Activated B cell treated with CpG ODN at 0.5 μM for 24 hours (primary cell): ENCODE measurements around the gene MON2. TPM values are rescaled to one million over a fixed set of nuclear protein-coding genes. Genes with fewer than 3 reads are reported as not detected.

Source experiments
- ATAC-seq: fragments of 200-7000 bp; cut with Tn5 transposase; one replicate; pipeline ENCODE4 v1.10.0; 2021; ENCODE audit warnings: low read depth, mild to moderate bottlenecking, moderate library complexity
- CTCF ChIA-PET: fragments of 350-600 bp; sonication (Branson Sonifier 250); formaldehyde crosslinking; loops from one replicate; lab custom pipeline; 2021; ENCODE audit warnings: antibody characterized with exemption; lab: Charles Lee
- POLR2A ChIA-PET: fragments of 350-600 bp; sonication (Branson Sonifier 250); formaldehyde crosslinking; loops from one replicate; lab custom pipeline; 2021; ENCODE audit warnings: antibody characterized with exemption; lab: Charles Lee
- DNase-seq: peaks from one replicate; pipeline ENCODE4 v3.0.0; 2022
- H3K27ac Mint-ChIP-seq: one replicate; pipeline ENCODE4 v1.8.0; 2020; ENCODE audit warnings: mixed read lengths
- H3K27me3 Mint-ChIP-seq: one replicate; pipeline ENCODE4 v1.8.0; 2021; ENCODE audit warnings: mixed read lengths
- H3K36me3 Mint-ChIP-seq: one replicate; pipeline ENCODE4 v1.8.0; 2021; ENCODE audit warnings: low read depth, mixed read lengths
- H3K4me1 Mint-ChIP-seq: one replicate; pipeline ENCODE4 v1.8.0; 2021; ENCODE audit warnings: mixed read lengths
- H3K4me3 Mint-ChIP-seq: one replicate; pipeline ENCODE4 v1.8.0; 2020; ENCODE audit warnings: mild to moderate bottlenecking, mixed read lengths
- H3K9me3 Mint-ChIP-seq: one replicate; pipeline ENCODE4 v1.8.0; 2020; ENCODE audit warnings: mixed read lengths
- intact Hi-C: fragments of 100-400 bp; cut with micrococcal nuclease; formaldehyde crosslinking; loops from one replicate; pipeline ENCODE4 v1.15.1; 2024
- total RNA-seq: library from RNA; stranded (reverse); gene quantifications from 2 replicates; pipeline ENCODE4 v1.2.3, GENCODE V29; 2022
- TF ChIP-seq, protein P1 (sequence below): fragments of 200-600 bp; IDR thresholded peaks from one replicate; pipeline ENCODE4 v1.8.0; 2022; ENCODE audit warnings: antibody characterized with exemption, mild to moderate bottlenecking

Gene MON2
- total RNA-seq, 1 donor from 2014 or later, result 69.9 TPM

- intact Hi-C loops, result loop anchor here (1.0 to 5.0 kb wide), 5 partner anchors 28 to 1941 kb away; partner anchors contain the start of genes KICS2 and USP15
- peak; percentile 32 for ATAC-seq
- peak; percentile 21 for DNase-seq
- Mint-ChIP-seq H3K27me3 (no peaks in the 10 kb centered on the region), H3K9me3 (peaks cover 8% of the 10 kb centered on the region), H3K27ac (peak overlapping the region; percentile 84), H3K4me3 (peak overlapping the region; percentile 84), H3K4me1 (peaks cover 28% of the 10 kb centered on the region), H3K36me3 (peaks cover 10% of the 10 kb centered on the region)
- ChIA-PET POLR2A (interaction anchor here (1.2 to 4.8 kb wide), 4 partner anchors 137 to 206 kb away, joined by 3 to 52 read pairs (median 9); partner anchors contain the start of gene USP15), CTCF (interaction anchor here (1.2 to 1.5 kb wide), 3 partner anchors 28 to 347 kb away, joined by 3 to 4 read pairs (median 4); no protein-coding TSS in a partner anchor)
- TF ChIP-seq, protein P1, sequence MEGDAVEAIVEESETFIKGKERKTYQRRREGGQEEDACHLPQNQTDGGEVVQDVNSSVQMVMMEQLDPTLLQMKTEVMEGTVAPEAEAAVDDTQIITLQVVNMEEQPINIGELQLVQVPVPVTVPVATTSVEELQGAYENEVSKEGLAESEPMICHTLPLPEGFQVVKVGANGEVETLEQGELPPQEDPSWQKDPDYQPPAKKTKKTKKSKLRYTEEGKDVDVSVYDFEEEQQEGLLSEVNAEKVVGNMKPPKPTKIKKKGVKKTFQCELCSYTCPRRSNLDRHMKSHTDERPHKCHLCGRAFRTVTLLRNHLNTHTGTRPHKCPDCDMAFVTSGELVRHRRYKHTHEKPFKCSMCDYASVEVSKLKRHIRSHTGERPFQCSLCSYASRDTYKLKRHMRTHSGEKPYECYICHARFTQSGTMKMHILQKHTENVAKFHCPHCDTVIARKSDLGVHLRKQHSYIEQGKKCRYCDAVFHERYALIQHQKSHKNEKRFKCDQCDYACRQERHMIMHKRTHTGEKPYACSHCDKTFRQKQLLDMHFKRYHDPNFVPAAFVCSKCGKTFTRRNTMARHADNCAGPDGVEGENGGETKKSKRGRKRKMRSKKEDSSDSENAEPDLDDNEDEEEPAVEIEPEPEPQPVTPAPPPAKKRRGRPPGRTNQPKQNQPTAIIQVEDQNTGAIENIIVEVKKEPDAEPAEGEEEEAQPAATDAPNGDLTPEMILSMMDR, result no peak
These were observed 520 bp upstream of the MON2 start for GRCh38 chr12:62466018-62466593.

DNA sequence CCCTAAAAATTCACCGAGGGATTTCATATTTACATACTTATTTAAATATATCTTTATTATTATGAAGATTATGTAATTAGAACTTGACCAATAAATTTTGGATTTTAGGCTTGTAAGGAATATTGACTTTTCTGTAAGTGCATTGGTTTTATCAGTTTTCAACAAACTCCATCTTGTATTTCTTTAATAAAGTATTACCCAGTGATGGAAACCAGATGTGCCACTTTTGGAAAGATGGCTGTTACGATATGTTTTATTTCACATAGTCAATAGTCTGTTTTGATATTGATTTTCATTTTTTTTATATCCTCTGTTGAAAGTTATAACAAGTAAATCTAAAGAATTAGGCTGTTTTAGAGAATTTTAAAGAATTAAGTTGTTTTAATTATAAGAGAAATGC, 1.8 kb downstream of the MON2 start:
- intact Hi-C loops, result loop anchor here (5.0 kb wide), 2 partner anchors 1754 to 1939 kb away; partner anchors contain the start of gene KICS2
- Mint-ChIP-seq H3K27me3 (no peaks in the 10 kb centered on the region), H3K4me1 (peaks cover 35% of the 10 kb centered on the region), H3K27ac (no peak overlapping the region), H3K4me3 (peak overlapping the region; percentile 84), H3K9me3 (peaks cover 4% of the 10 kb centered on the region), H3K36me3 (peaks cover 16% of the 10 kb centered on the region)
- TF ChIP-seq, protein P1, result no peak
- DNase-seq (no peak), ATAC-seq (no peak)
- ChIA-PET POLR2A (interaction anchor here (4.8 kb wide), 1 partner anchor 134 kb away, joined by 52 read pairs; no protein-coding TSS in a partner anchor), CTCF (no interaction called here)

DNA sequence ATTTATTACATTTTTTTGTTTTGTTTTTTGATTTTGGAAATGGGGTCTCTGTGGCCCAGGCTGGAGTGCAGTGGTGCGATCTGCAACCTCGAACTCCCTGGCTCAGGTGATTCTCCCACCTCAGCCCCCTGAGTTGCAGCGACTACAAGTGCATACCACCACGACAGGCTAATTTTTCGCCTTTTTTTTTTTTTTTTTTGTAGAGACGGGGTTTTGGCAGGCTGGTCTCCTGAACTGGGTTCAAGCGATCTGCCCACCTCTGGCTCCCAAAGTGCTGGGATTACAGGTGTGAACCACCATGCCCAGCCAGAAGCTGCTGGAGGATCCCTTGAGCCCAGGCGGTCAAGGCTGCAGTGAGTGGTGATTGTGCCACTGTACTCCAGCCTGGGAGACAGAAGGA, 2.3 kb downstream of the MON2 start:
- ATAC-seq, result no peak
- POLR2A ChIA-PET, result interaction anchor here (4.8 kb wide), 1 partner anchor 134 kb away, joined by 52 read pairs; no protein-coding TSS in a partner anchor
- no peaks in the 10 kb centered on the region for H3K27me3 Mint-ChIP-seq
- CTCF ChIA-PET, result interaction anchor here (1.2 kb wide), 1 partner anchor 32 kb away, joined by 3 read pairs; no protein-coding TSS in a partner anchor
- intact Hi-C loops, result loop anchor here (5.0 kb wide), 2 partner anchors 1753 to 1938 kb away; partner anchors contain the start of gene KICS2
- TF ChIP-seq, protein P1, result no peak
- H3K36me3 Mint-ChIP-seq, result peaks cover 18% of the 10 kb centered on the region
- H3K4me1 Mint-ChIP-seq, result peaks cover 36% of the 10 kb centered on the region
- H3K9me3 Mint-ChIP-seq, result no peaks in the 10 kb centered on the region
- no peak overlapping the region for H3K4me3 Mint-ChIP-seq
- DNase-seq, result no peak
- H3K27ac Mint-ChIP-seq, result no peak overlapping the region

DNA sequence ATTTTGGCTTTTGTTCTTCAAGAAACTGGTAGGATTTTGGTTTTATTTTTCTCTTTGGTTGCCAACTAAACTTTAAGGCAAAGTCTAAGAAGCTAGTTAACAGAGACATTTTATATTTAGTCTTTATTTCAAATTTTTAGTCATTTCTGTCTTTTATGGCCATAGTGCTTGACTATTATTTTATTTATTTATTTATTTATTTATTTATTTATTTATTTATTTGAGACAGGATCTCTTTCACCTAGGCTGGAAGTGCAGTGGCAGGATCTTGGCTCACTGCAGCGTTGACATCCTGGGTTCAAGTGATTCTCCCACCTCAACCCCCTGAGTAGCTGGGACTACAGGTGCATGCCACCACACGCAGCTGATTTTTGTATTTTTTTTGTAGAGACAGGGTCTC, 3.1 kb downstream of the MON2 start:
- ChIA-PET CTCF (interaction anchor here (1.2 kb wide), 1 partner anchor 33 kb away, joined by 3 read pairs; no protein-coding TSS in a partner anchor), POLR2A (no interaction called here)
- TF ChIP-seq, protein P1, result no peak
- intact Hi-C loops, result loop anchor here (5.0 kb wide), 2 partner anchors 1753 to 1938 kb away; partner anchors contain the start of gene KICS2
- no peak overlapping the region for H3K4me3 Mint-ChIP-seq
- no peak overlapping the region for H3K27ac Mint-ChIP-seq
- H3K36me3 Mint-ChIP-seq, result peaks cover 20% of the 10 kb centered on the region
- DNase-seq (no peak), ATAC-seq (no peak)
- no peaks in the 10 kb centered on the region for H3K9me3 Mint-ChIP-seq
- no peaks in the 10 kb centered on the region for H3K27me3 Mint-ChIP-seq
- H3K4me1 Mint-ChIP-seq, result peaks cover 38% of the 10 kb centered on the region

GRCh38 chr12:62471734-62472133, 5.1 kb downstream of the MON2 start:
- Mint-ChIP-seq H3K4me3 (no peak overlapping the region), H3K9me3 (no peaks in the 10 kb centered on the region), H3K36me3 (peaks cover 18% of the 10 kb centered on the region), H3K27me3 (no peaks in the 10 kb centered on the region), H3K27ac (no peak overlapping the region), H3K4me1 (peaks cover 33% of the 10 kb centered on the region)
- ATAC-seq (no peak), DNase-seq (no peak)
- ChIA-PET POLR2A (no interaction called here), CTCF (no interaction called here)
- intact Hi-C loops, result no loop called here
- TF ChIP-seq, protein P1, result no peak
